Activated CD4-positive, alpha-beta T cell treated with anti-CD3 and anti-CD28 coated beads, Interleukin-2, Interleukin-4, amounts not matched to agents 100 ng/mL and 50 ng/mL, durations not matched to agents 16 hours and 8 hours (primary cell): ENCODE data around the gene POFUT2.

Source experiments
- DNase-seq: peaks from one replicate; pipeline ENCODE4 v3.0.0-alpha.2; 2020; ENCODE audit warnings: low spot score

POFUT2 gene

GRCh38 chr21:45222001-45222400, 65.7 kb downstream of the POFUT2 start:
- DNase-seq, result no peak

GRCh38 chr21:45220714-45221490, 66.8 kb downstream of the POFUT2 start:
- no peak for DNase-seq

GRCh38 chr21:45220071-45220481, 67.6 kb downstream of the POFUT2 start:
- no peak for DNase-seq

- DNase-seq, result no peak
Observed at GRCh38 chr21:45219517-45219916, 68.2 kb downstream of the POFUT2 start.

GRCh38 chr21:45217010-45217409, 70.7 kb downstream of the POFUT2 start:
- DNase-seq, result no peak

- no peak for DNase-seq
Observed at GRCh38 chr21:45215213-45215612, 72.5 kb downstream of the POFUT2 start.
